Immature natural killer cell (primary cell): Measurements from ENCODE around the gene TMEM232. TPM values are rescaled to one million over a fixed set of nuclear protein-coding genes. Genes with fewer than 3 reads are reported as not detected.

Source experiments
- DNase-seq, 3 donors: peaks; one replicate each; pipeline ENCODE4 v3.0.0; 2022; ENCODE audit warnings: mixed read lengths in 1 of 3
- H3K27ac Mint-ChIP-seq, 6 donors: one replicate each; pipeline ENCODE4 v1.8.0; 2020; ENCODE audit warnings: mixed read lengths in 6 of 6, mild to moderate bottlenecking in 5 of 6, inconsistent platforms in 4 of 6, moderate library complexity in 3 of 6
- H3K27me3 Mint-ChIP-seq, 3 donors: one replicate each; pipeline ENCODE4 v1.8.0; 2020 to 2021; ENCODE audit warnings: low read depth in 3 of 3, mild to moderate bottlenecking in 3 of 3, mixed read lengths in 3 of 3, moderate library complexity in 3 of 3, inconsistent platforms in 1 of 3
- H3K36me3 Mint-ChIP-seq, 3 donors: one replicate each; pipeline ENCODE4 v1.8.0; 2020; ENCODE audit warnings: mixed read lengths in 3 of 3, inconsistent platforms in 2 of 3, mild to moderate bottlenecking in 2 of 3
- H3K4me1 Mint-ChIP-seq, 2 donors: one replicate each; pipeline ENCODE4 v1.8.0; 2020; ENCODE audit warnings: inconsistent platforms in 2 of 2, mild to moderate bottlenecking in 2 of 2, mixed read lengths in 2 of 2, moderate library complexity in 1 of 2
- H3K4me3 Mint-ChIP-seq, 5 donors: one replicate each; pipeline ENCODE4 v1.8.0; 2020; ENCODE audit warnings: mild to moderate bottlenecking in 5 of 5, mixed read lengths in 5 of 5, inconsistent platforms in 3 of 5, moderate library complexity in 3 of 5
- H3K9me3 Mint-ChIP-seq, 6 donors: one replicate each; pipeline ENCODE4 v1.8.0; 2020; ENCODE audit warnings: mild to moderate bottlenecking in 6 of 6, mixed read lengths in 6 of 6, inconsistent platforms in 4 of 6, moderate library complexity in 3 of 6
- polyA plus RNA-seq, 3 donors: library from polyadenylated mRNA; unstranded; fragments of 300-500 nt; fragmentation: Illumina TruSeq; gene quantifications; one replicate each; pipeline ENCODE4 v1.2.3, GENCODE V29; 2021

Gene TMEM232
- polyA plus RNA-seq, 3 donors from 2014 or later: not detected

GRCh38 chr5:110507972-110508371 is 218.5 kb downstream of the TMEM232 start:
- no peak for DNase-seq
- Mint-ChIP-seq H3K4me3 (no peak overlapping the region), H3K36me3 (no peaks in the 10 kb centered on the region), H3K27ac (no peak overlapping the region), H3K9me3 (peaks cover 0 to 8% (median 4%) of the 10 kb centered on the region in 6 donors), H3K27me3 (peaks cover 0 to 2% (median 0%) of the 10 kb centered on the region in 3 donors), H3K4me1 (no peaks in the 10 kb centered on the region)

- Mint-ChIP-seq H3K4me3 (no peak overlapping the region), H3K36me3 (no peaks in the 10 kb centered on the region), H3K9me3 (peaks cover 0 to 8% (median 4%) of the 10 kb centered on the region in 6 donors), H3K4me1 (no peaks in the 10 kb centered on the region), H3K27me3 (peaks cover 0 to 2% (median 0%) of the 10 kb centered on the region in 3 donors), H3K27ac (no peak overlapping the region)
- no peak for DNase-seq
Measured at GRCh38 chr5:110506378-110506777, 220.1 kb downstream of the TMEM232 start.

- DNase-seq: no peak
- Mint-ChIP-seq H3K9me3 (peaks cover 0 to 2% (median 0%) of the 10 kb centered on the region in 6 donors), H3K4me1 (no peaks in the 10 kb centered on the region), H3K27me3 (peaks cover 0 to 2% (median 0%) of the 10 kb centered on the region in 3 donors), H3K36me3 (no peaks in the 10 kb centered on the region), H3K4me3 (no peak overlapping the region), H3K27ac (no peak overlapping the region)
Measured at GRCh38 chr5:110496276-110496675, 230.2 kb downstream of the TMEM232 start.

- Mint-ChIP-seq H3K4me3 (no peak overlapping the region), H3K36me3 (no peaks in the 10 kb centered on the region), H3K27me3 (peaks cover 0 to 1% (median 0%) of the 10 kb centered on the region in 3 donors), H3K9me3 (peaks cover 0 to 10% (median 4%) of the 10 kb centered on the region in 6 donors), H3K27ac (no peak overlapping the region), H3K4me1 (no peaks in the 10 kb centered on the region)
- DNase-seq: no peak
Measured at GRCh38 chr5:110492446-110492845, 234.0 kb downstream of the TMEM232 start.

GRCh38 chr5:110478895-110479294 is 247.6 kb downstream of the TMEM232 start:
- Mint-ChIP-seq H3K27me3 (peaks cover 0 to under 1% (median 0%) of the 10 kb centered on the region in 3 donors), H3K36me3 (no peaks in the 10 kb centered on the region), H3K4me1 (no peaks in the 10 kb centered on the region), H3K9me3 (peaks cover 6 to 20% (median 10%) of the 10 kb centered on the region in 6 donors), H3K27ac (no peak overlapping the region), H3K4me3 (no peak overlapping the region)
- no peak for DNase-seq

- H3K27ac Mint-ChIP-seq: no peak overlapping the region
- H3K4me3 Mint-ChIP-seq: no peak overlapping the region
- no peaks in the 10 kb centered on the region for H3K36me3 Mint-ChIP-seq
- H3K4me1 Mint-ChIP-seq: no peaks in the 10 kb centered on the region
- H3K9me3 Mint-ChIP-seq: peaks cover 8 to 23% (median 11%) of the 10 kb centered on the region in 6 donors
- no peak for DNase-seq
- peaks cover 0 to 2% (median 0%) of the 10 kb centered on the region in 3 donors for H3K27me3 Mint-ChIP-seq
Measured at GRCh38 chr5:110477911-110478310, 248.6 kb downstream of the TMEM232 start.

- no peaks in the 10 kb centered on the region for H3K36me3 Mint-ChIP-seq
- DNase-seq: no peak
- peaks cover 0 to 2% (median 0%) of the 10 kb centered on the region in 3 donors for H3K27me3 Mint-ChIP-seq
- H3K4me3 Mint-ChIP-seq: no peak overlapping the region
- H3K4me1 Mint-ChIP-seq: no peaks in the 10 kb centered on the region
- H3K9me3 Mint-ChIP-seq: peaks cover 6 to 30% (median 13%) of the 10 kb centered on the region in 6 donors
- H3K27ac Mint-ChIP-seq: no peak overlapping the region
Measured at GRCh38 chr5:110476164-110476563, 250.3 kb downstream of the TMEM232 start.

GRCh38 chr5:110475529-110475928 is 250.9 kb downstream of the TMEM232 start:
- no peak overlapping the region for H3K4me3 Mint-ChIP-seq
- H3K36me3 Mint-ChIP-seq: no peaks in the 10 kb centered on the region
- DNase-seq: no peak
- no peaks in the 10 kb centered on the region for H3K4me1 Mint-ChIP-seq
- no peak overlapping the region for H3K27ac Mint-ChIP-seq
- peaks cover 0 to 2% (median 0%) of the 10 kb centered on the region in 3 donors for H3K27me3 Mint-ChIP-seq
- H3K9me3 Mint-ChIP-seq: peaks cover 8 to 36% (median 19%) of the 10 kb centered on the region in 6 donors

GRCh38 chr5:110469486-110469885 is 257.0 kb downstream of the TMEM232 start:
- Mint-ChIP-seq H3K4me1 (no peaks in the 10 kb centered on the region), H3K27me3 (peaks cover 0 to 2% (median 2%) of the 10 kb centered on the region in 3 donors), H3K4me3 (no peak overlapping the region), H3K9me3 (peaks cover 8 to 36% (median 24%) of the 10 kb centered on the region in 6 donors), H3K36me3 (no peaks in the 10 kb centered on the region), H3K27ac (no peak overlapping the region)
- no peak for DNase-seq

GRCh38 chr5:110463106-110463505 is 263.4 kb downstream of the TMEM232 start:
- H3K27ac Mint-ChIP-seq: no peak overlapping the region
- H3K36me3 Mint-ChIP-seq: no peaks in the 10 kb centered on the region
- H3K27me3 Mint-ChIP-seq: no peaks in the 10 kb centered on the region
- H3K9me3 Mint-ChIP-seq: peaks cover 0 to 18% (median 8%) of the 10 kb centered on the region in 6 donors
- DNase-seq: no peak
- H3K4me3 Mint-ChIP-seq: no peak overlapping the region
- H3K4me1 Mint-ChIP-seq: no peaks in the 10 kb centered on the region

GRCh38 chr5:110460837-110461236 is 265.6 kb downstream of the TMEM232 start:
- no peaks in the 10 kb centered on the region for H3K27me3 Mint-ChIP-seq
- H3K9me3 Mint-ChIP-seq: peaks cover 0 to 18% (median 8%) of the 10 kb centered on the region in 6 donors
- no peaks in the 10 kb centered on the region for H3K36me3 Mint-ChIP-seq
- no peak overlapping the region for H3K4me3 Mint-ChIP-seq
- no peak overlapping the region for H3K27ac Mint-ChIP-seq
- no peaks in the 10 kb centered on the region for H3K4me1 Mint-ChIP-seq
- DNase-seq: no peak

GRCh38 chr5:110458313-110458712 is 268.2 kb downstream of the TMEM232 start:
- no peak for DNase-seq
- Mint-ChIP-seq H3K27me3 (no peaks in the 10 kb centered on the region), H3K36me3 (no peaks in the 10 kb centered on the region), H3K4me1 (no peaks in the 10 kb centered on the region), H3K9me3 (peaks cover 0 to 11% (median 9%) of the 10 kb centered on the region in 6 donors), H3K4me3 (no peak overlapping the region), H3K27ac (no peak overlapping the region)

GRCh38 chr5:110442856-110443255 is 283.6 kb downstream of the TMEM232 start:
- no peaks in the 10 kb centered on the region for H3K27me3 Mint-ChIP-seq
- H3K36me3 Mint-ChIP-seq: no peaks in the 10 kb centered on the region
- no peaks in the 10 kb centered on the region for H3K4me1 Mint-ChIP-seq
- DNase-seq: no peak
- no peak overlapping the region for H3K4me3 Mint-ChIP-seq
- H3K27ac Mint-ChIP-seq: no peak overlapping the region
- peaks cover 0 to 9% (median 3%) of the 10 kb centered on the region in 6 donors for H3K9me3 Mint-ChIP-seq

- H3K4me3 Mint-ChIP-seq: no peak overlapping the region
- no peak for DNase-seq
- H3K27me3 Mint-ChIP-seq: no peaks in the 10 kb centered on the region
- H3K36me3 Mint-ChIP-seq: no peaks in the 10 kb centered on the region
- H3K27ac Mint-ChIP-seq: no peak overlapping the region
- no peaks in the 10 kb centered on the region for H3K4me1 Mint-ChIP-seq
- peaks cover 0 to 15% (median 3%) of the 10 kb centered on the region in 6 donors for H3K9me3 Mint-ChIP-seq
Measured at GRCh38 chr5:110441035-110441434, 285.4 kb downstream of the TMEM232 start.

- no peak overlapping the region for H3K27ac Mint-ChIP-seq
- H3K4me3 Mint-ChIP-seq: no peak overlapping the region
- no peaks in the 10 kb centered on the region for H3K4me1 Mint-ChIP-seq
- H3K27me3 Mint-ChIP-seq: no peaks in the 10 kb centered on the region
- H3K36me3 Mint-ChIP-seq: no peaks in the 10 kb centered on the region
- peaks cover 0 to 15% (median 2%) of the 10 kb centered on the region in 6 donors for H3K9me3 Mint-ChIP-seq
- no peak for DNase-seq
Measured at GRCh38 chr5:110440058-110440457, 286.4 kb downstream of the TMEM232 start.
